Activated CD4-positive, alpha-beta T cell treated with anti-CD3 and anti-CD28 coated beads for 48 hours (primary cell): ENCODE measurements around the gene MYO1B.

ENCODE experiments used
- DNase-seq: peaks from one replicate; pipeline ENCODE4 v3.0.0-alpha.2; 2020

The MYO1B gene

DNA sequence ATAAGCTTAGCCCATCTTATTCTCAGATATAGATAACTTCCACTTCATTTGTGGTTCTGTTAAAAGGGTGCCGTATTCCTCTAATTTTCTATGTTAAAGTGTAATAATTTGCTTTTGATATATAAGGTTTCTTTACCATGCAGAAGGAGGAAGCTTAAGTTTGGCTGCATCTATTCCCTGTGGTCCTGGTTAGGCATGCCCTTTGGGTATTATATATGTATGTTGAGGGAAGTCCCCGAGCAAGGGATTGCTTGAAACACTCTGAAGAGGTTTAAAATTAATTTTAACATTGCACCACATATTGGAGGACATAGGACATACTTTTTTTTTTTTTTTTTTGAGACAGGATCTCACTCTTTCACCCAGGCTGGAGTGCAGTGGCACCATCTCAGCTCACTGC lies 16.9 kb upstream of the MYO1B start:
- DNase-seq = no peak

DNA sequence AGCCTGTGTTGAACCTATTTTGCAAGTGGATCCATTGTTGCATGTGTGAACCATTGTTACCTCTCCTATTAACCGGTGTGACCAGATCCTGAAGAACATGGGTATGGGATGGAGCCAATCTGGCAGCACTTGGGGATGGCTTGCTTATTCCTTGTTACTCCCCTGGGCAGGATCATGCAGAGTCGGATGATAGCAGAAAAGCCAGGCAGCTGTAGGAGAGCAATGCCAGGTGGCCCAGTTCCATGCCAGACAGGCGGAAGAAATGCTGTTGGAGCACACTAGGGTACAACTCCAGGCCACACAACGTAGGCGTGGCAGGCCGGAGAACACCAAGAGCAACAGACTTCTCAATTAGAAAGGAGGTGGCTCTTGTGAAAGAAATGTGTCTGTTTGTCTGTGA lies 16.3 kb upstream of the MYO1B start:
- DNase-seq = no peak

DNA sequence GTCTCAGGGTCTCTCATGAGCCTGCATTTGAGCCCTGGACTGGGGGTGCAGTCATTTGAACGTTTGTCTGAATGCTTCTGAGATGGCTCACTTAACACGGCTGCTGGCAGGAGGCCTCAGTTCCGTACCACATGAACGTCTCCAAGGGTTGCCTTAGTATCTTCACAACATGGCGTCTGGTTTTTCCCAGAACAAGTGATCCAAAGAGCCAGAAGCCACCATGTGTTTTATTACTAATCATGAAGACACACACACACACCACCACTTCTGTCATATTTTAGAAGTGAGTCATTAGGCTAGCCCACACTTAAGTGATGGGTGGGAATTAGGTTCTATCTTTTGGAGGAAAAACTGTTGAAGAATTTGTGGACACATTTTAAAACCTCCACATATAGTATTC lies 15.0 kb upstream of the MYO1B start:
- DNase-seq = no peak

DNA sequence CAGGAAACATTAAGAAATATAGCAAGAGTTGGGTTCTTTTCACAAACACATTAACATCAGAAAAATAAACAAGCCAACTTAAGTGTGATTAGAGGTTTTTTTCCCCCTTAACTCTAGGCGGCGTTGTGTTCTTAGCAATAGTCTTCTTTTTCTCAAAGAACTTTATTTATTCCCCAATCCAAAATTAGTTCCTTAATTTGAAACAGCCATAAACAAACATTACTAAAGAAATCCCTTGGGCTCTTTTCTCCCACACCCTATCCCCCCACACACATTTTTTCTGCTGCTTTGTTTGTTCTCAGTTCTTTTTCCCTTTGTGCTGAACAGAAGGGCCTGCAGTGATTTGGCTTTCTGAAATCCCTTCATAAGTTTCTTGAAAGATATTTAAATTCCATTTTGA lies 13.2 kb upstream of the MYO1B start:
- no peak for DNase-seq

DNA sequence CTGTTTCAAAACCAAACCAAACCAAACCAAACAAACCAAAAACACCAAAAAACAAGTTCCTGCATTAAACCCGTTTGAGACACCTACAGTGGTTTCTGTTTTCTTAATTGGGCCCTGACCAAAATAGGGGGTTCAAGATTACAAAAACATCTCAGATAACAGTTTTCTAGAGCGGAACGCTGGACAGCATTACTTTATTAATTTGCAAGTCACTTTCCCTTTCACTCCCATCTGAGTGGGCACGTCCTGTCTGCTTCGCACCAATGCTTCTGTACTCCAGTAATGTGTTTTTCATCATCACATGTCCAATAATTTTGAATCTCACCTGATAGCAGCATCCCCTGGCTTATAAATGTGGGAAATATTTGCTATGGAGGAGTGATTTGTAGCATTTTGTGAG lies 11.7 kb upstream of the MYO1B start:
- DNase-seq = no peak

DNA sequence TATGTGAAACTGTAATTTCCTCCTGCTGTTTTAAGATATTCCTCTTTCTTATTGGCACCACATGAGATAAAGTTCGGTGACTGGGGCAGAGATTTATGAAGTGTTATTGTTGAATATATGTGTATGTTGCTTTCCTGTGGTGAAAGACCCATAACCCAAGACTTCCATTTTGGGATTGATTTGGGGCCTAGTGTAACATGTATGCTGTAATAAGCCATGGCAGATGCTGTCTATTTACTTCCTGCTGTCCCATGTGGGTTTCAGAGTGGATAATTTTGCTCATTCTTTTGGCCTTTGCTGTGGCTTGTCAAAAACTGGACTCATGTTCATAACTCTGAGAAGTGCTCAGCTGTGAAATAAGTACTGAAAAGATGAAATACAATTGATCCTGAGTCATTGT lies 10.8 kb upstream of the MYO1B start:
- no peak for DNase-seq

DNA sequence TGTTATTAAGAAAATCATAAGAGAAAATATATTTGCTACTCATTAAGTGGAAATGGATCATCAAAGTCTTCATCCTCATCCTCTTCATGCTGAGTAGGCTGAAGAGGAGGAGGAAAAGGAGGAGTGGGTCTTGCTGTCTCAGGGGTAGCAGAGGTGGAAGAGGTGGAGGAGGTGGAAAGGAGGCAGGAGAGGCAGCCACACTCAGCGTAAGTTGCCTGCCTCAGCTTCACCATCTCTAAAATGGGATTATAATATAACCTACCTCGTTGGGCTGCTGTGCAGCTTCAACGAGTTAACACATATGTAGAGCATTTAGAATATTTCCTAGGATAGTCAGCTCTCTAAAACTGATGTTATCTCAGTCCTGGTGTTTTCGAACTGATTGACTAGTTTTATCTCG lies 4.3 kb upstream of the MYO1B start:
- DNase-seq = no peak

DNA sequence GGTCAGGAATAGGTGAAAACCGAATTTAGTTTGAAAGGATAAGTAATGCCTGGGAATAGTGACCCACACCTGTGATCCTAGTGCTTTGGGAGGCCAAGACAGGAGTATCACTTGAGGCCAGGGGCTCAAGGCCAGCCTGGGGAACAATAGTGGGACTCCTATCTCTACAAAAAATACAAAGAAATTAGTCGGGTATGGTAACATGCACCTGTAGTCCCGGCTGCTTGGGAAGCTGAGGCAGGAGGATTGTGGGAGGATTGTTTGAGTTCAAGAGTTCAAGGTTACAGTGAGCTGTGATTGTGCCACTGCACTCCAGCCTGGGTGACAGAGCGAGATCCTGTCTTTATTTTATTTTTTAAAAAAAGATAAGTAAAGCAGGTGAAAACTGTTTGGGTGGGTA lies 3.8 kb upstream of the MYO1B start:
- DNase-seq = no peak

DNA sequence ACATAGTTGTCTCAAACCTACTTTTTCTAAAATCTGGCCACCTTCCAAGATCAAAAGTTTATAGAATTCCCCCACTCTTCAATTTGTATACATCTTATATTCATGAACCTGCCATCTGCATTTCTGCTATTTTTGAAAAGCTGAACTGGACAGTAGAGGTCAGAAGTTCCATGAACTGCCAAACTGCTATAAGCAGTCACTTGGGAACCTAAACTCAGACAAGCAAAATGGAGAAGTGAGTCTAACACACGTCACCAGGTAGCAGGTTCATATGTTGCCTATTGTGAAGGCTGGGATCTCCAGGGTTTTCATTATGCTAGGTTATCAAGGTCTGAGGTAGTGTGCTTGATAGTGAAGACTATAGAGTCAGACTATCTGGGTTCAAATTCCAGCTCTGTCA lies 2.0 kb upstream of the MYO1B start:
- no peak for DNase-seq

DNA sequence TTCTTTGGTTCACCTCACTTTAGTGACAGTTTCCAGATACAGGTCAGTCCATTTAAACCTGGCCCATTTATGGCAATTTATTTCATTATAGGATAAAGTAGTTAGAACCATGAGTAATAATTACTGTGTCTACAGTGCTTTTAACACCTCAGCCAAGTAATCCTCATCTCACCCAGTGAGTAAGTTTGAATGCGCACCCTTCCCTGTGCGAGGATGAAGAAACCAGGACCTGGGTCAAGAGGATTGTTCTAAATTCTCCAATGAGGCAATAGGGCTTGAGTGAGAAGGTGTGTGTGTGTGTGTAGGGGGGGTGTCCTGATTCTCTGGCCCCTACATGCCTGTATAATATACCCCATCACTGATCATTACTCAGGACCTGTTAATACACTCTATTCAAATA lies 854 bp upstream of the MYO1B start:
- no peak for DNase-seq

DNA sequence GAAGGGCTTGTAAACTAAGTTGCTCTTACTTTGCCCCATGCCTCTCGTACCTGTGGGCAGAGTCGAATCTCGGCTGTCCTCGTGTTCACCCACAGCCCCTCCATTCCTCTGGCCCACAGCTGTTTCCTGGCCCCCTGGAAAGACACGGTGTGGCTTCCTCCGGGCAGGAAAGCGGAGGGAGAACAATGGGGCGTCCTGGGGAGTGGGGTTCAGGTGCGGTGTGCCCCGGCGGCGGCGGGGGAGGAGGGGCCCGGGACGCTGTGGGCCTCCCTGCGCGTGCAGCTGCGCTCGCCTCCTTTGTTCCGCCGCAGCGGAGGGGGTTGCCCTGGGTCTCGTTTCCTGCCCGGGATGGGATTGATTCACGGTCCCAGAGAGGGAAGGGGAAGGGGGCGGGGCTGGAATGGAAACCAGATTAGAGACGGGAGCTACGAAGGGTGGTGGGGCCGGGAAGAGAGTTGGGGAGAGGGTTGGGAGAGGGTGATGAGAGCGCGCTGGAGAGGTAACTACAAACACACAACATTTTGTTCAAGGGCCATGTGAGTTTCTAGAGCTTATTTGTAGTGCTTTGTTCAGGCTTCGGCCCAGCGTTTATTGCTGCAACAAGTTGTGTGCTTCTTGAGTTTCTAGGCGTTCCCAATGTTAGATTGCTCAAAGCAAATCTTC lies 796 bp downstream of the MYO1B start:
- peak; percentile 50 for DNase-seq

DNA sequence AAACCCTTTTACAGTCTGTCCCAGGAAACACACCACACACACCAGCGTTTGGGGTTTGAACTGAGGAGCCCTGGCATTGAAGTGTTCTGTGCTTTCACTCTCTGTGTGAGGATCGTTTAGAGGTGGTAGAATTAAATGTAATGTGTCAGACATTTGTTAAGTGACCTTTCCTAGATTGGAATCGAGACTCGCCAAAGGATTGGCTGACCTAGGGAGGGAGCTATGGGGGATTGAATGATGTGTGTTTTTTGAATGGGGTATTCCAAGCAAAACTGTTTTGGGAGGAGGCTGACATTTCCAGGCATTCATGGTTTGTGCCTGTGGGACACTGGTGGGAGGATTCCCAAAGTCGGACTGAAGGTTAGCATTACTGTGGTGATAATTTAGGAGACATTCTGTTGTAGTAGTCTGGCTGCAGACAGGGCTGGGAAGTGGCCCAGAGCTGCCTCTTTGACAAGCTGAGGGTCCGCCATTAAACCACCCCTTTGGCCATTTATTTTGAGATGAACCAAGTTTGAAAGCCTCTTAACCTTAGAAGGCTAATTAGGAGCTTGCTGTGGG lies 1.7 kb downstream of the MYO1B start:
- DNase-seq = no peak

DNA sequence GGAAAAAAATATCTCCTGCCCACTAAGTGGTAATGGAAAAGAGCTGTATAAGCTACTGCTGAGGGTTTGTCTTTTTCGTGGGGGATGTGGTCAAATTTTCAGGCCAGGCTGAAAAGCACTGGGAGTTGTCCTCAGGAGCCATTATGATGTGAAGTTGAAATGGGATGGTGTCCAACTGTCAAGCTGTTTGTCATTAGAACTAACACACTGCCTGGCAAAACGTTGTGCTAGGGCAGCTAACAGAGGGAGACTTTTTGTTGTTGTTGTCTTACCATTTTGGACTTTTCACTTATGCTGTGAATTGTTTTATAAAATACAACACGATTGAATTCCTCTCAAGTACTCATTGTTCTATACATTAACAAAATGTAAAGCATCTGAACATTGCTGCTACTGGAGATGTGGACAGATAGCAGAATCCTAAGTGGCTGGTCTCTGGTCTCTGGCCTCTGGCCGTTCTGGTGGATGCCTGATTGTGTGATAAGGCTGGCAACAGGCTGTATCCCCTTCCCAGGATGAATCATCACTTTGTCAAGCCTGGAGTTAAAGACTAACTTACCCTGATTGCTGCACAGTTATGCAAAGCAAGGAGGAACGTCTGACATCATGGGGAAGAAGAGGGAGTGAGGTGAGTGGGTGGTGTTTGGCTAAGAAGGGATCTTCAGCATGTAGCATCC lies 2.3 kb downstream of the MYO1B start:
- DNase-seq = no peak

DNA sequence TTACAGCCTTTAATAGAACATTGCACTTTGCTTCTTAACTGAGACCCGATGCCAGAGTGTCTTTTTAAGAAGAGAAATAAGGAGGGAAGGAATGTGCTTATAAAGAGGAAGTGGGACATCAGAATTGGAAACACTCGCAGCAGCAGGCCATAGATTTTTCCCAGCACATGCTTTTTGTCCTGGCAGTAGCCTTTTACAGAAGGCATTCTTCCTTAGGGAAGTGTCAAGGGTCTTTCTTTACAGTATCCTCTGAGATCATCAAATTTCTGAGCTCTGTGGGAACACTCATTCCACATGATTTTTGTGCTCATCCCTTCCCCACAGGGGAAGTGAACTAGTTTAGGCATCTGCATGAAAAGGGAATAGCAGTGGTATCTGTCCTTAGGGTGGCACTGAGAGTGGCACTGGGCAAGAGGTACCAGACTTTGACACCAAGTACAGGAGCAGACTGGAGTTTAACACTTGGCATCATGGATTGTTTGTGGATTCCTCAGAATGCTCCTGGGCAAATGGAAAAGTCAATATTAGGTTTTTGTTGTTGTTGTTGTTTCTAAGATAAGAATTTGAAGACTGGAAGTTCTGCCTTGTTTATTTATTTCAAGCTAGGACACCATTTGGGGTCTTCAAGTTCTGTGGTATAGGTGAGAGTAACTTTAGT lies 4.1 kb downstream of the MYO1B start:
- no peak for DNase-seq

DNA sequence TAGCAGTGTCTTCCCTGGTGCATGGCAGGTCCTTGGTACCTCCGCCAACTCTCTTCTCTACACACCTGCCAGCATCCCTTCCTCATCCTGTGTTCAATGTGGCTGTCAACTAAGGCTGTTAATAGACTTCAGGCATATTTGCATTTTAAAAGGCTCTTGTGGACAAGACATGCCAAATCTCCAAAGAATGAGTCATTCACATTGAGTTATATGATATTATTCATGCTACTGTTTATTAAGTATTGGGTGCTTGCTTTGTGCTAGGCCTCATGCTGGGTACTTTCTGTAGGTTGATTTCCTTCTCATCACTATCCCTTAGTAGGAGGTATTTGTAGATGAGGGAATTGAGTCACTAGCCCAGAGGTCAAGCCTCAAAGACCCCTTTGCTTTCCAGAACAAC lies 5.2 kb downstream of the MYO1B start:
- DNase-seq = no peak

DNA sequence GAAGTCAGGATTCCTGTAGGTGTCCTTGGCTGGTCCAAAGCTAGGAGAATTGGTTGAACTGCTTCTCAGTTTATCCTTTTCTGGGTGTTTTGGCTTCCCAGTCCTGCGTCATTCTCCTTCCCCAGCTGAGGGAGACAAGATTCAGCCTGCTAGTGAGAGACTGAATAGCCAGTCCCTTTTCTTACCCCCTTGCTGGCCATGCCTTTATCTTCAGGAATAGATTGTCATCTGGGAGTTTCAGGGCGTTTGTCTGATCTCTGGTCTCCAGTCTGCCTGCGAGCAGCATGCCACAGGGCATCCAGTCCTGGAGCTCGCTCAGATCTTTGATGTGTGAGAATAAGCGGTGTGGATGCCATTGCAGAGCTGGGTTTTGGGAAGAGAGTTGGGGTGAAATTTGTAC lies 5.8 kb downstream of the MYO1B start:
- DNase-seq = no peak

DNA sequence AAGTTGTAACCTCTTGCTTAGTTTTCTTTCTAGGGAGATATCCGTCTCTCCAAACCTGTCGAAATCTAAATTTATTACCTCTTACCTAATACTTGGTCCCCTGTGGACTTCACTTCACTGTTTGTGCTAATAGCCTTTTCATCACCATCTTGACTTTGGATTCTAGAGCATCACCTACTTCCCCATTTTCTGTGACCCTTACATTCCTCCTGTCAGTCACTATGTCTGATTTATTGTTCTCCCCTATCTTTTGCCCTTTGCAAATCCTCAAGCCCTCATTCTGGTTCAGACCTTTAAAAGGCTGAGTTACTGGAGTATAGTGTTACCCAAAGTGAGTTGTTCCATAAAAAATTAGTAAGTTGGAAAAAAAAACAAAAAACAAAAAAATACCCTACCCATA lies 7.5 kb downstream of the MYO1B start:
- DNase-seq = no peak

DNA sequence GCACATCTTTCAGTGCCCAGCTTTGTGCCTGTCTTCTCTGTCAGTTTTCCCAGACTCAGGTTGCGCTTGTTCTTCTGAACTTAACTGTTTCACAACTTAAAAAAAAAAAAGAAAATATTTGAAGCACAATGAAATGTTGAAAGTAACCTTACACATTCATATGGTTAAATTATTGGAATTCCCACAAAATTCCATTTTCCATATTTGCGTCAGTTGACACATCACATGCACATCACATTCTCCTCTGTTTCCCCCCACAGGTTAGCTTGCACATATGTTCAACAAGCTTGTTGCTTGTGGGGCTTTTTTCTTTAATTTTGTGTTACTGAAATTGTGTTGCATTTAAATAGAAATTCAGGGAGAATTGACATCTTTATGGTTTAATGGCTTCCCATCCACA lies 8.3 kb downstream of the MYO1B start:
- DNase-seq = no peak

DNA sequence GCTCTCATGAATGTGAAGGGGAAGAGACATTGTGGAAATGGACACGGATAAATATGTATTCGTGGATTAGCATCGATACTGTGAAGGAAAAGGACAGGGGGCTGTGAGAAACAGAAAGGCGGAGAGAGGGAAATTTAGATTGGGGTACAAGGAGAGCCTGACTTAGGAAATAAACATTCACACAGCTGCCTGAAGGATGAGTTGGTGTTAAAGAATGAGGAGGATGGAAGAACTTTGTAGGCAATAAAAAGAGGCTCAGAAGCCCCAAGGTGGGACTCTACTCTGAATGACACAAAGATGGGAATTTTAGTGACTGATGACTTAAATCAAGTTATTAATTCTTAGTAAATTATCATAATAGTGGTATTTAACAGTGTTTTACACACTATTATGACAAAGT lies 10.1 kb downstream of the MYO1B start:
- DNase-seq = no peak

DNA sequence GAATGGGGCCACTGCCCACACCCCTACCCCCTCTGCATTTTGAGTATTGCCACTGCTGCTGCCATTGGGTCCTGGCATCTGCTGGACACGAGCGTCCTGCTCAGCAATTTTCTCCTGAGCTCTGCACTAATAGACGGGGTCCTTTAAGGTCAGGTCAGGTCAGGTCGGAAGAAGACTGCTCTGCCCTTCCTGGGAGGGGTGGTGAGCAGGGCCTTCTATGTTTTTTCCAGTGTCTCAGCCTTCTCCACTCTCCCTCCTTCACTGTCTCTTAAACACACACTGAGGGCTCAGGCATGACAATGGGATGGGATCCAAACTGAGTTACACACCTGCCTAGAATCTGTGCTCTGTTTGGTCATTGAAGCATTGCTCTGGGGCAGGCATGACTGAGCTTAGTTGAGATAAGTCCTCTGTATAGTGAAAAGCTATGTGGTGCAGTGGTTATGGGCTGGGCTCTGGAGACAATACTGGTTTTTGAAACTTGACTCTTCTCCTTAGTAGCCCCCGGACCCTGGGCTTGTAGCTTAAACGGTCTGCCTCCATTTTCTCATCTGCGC lies 10.6 kb downstream of the MYO1B start:
- DNase-seq = no peak

DNA sequence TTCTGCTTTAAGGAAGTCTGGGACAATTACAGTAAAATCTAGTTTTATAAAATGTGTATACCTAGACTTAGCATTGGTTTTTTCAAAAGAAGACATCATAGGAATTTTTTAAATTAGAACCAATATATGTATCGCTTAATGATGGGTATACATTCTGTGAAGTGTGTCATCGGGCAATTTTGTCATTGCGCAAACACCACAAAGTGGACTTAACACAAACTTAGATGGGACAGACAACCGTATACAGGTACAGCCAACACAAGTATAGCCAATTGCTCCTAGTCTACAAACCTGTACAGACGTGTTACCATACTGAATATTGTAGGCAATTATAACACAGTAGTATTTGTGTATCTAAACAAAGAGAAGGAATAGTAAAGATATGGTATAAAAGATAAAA lies 12.7 kb downstream of the MYO1B start:
- no peak for DNase-seq

DNA sequence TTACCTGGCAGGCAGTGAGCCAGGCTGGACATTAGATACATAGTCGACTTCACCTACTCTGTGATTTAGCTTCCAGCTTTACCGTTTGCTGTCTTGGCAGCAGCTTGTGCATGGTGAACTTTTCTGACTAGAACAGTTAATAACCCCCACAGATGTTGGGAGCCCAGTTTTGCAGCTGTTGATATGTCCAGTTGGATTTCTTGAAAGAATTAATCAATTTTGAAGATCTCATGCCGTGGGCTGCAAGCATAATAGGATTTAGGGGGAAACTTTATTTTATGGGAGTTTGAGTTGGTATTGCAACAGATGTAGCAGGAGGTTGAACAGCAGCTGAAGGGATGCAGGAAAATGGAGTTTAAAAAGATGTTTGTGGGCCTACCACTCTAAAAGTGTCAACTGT lies 13.8 kb downstream of the MYO1B start:
- DNase-seq = no peak

DNA sequence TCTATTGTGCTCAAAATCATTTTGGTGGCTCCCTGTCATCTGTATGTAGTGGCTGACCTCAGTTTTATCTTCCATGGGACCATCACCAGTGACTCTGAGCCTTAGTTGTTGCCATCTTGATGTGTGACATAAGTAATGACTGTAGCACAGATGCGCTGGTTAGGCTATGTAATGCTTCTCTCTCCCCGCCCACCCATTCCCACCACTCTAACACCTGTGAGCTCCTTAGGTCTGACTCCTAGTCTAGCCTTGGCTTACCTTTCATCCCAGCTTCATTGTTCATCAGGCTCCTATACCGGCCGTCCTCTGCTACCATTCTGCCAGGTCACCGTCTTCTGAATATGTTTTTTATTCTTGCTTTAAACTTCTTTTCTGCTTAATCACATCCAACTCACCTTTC lies 17.2 kb downstream of the MYO1B start:
- DNase-seq = no peak

DNA sequence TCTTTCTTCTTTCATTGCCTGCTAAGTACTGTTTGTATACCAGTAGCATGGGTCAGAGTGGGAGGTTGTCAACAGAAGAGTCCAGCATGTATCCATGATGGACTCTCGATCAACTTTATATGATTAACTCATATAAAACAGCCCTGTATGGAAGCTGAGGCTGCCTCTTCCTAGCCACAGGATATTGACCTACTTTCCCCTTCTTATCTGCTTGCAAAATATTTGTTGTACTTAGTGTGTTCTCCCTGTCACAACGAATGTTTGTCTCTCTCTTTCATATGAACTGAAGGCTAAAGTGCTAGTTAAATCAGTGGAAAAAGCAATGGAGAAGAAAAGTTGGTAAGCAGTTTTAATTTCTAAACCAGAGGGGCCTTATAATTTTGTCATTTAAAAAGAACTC lies 17.8 kb downstream of the MYO1B start:
- no peak for DNase-seq
